ENCODE measurements around the gene ZNF420.
"Not testable (repeated sequence)": the region's sequence is repeated elsewhere in the genome, so short reads cannot be mapped to it uniquely, and the experiment has no call there.

The ZNF420 gene

GRCh38 chr19:37077934-37078716 is at the start of gene ZNF420:
TSS of gene ZNF420 (plus strand) at chr19:37078433. CDS start at chr19:37089119, 10,686 bp downstream.
- peak; percentile 97 for DNase-seq (ENCODE audit: low spot score)

- DNase-seq (ENCODE audit: low spot score): no peak
These were observed 33.1 kb upstream of the ZNF420 start for GRCh38 chr19:37045140-37045539.

- no peak for DNase-seq (ENCODE audit: low spot score)
These were observed 22.9 kb upstream of the ZNF420 start for GRCh38 chr19:37055330-37055729.

- DNase-seq (ENCODE audit: low spot score): no peak
These were observed 21.5 kb upstream of the ZNF420 start for GRCh38 chr19:37056776-37057175.

GRCh38 chr19:37059142-37059541 is 19.1 kb upstream of the ZNF420 start:
- no peak for DNase-seq (ENCODE audit: low spot score)

GRCh38 chr19:37064886-37065285 is 13.3 kb upstream of the ZNF420 start:
- DNase-seq (ENCODE audit: low spot score): not testable (repeated sequence)

- DNase-seq (ENCODE audit: low spot score): no peak
These were observed 4.1 kb upstream of the ZNF420 start for GRCh38 chr19:37074111-37074510.

GRCh38 chr19:37074819-37075362 is 3.3 kb upstream of the ZNF420 start:
- DNase-seq (ENCODE audit: low spot score): no peak

- DNase-seq (ENCODE audit: low spot score): not testable (repeated sequence)
These were observed 1.7 kb upstream of the ZNF420 start for GRCh38 chr19:37076524-37076923.

GRCh38 chr19:37077501-37077933 is 716 bp upstream of the ZNF420 start:
- no peak for DNase-seq (ENCODE audit: low spot score)

- no peak for DNase-seq (ENCODE audit: low spot score)
These were observed 442 bp downstream of the ZNF420 start for GRCh38 chr19:37078717-37079032.

GRCh38 chr19:37079238-37079637 is 1.0 kb downstream of the ZNF420 start:
- no peak for DNase-seq (ENCODE audit: low spot score)

- no peak for DNase-seq (ENCODE audit: low spot score)
These were observed 4.1 kb downstream of the ZNF420 start for GRCh38 chr19:37082307-37082706.

- DNase-seq (ENCODE audit: low spot score): no peak
These were observed 8.9 kb downstream of the ZNF420 start for GRCh38 chr19:37087110-37087509.

- no peak for DNase-seq (ENCODE audit: low spot score)
These were observed 17.6 kb downstream of the ZNF420 start for GRCh38 chr19:37095859-37096258.

GRCh38 chr19:37098570-37098969 is 20.3 kb downstream of the ZNF420 start:
- DNase-seq (ENCODE audit: low spot score): no peak

- not testable (repeated sequence) for DNase-seq (ENCODE audit: low spot score)
These were observed 25.9 kb downstream of the ZNF420 start for GRCh38 chr19:37104135-37104534.

- not testable (repeated sequence) for DNase-seq (ENCODE audit: low spot score)
These were observed 33.5 kb downstream of the ZNF420 start for GRCh38 chr19:37111753-37112152.

- DNase-seq (ENCODE audit: low spot score): no peak
These were observed 35.8 kb downstream of the ZNF420 start for GRCh38 chr19:37114001-37114400.

- not testable (repeated sequence) for DNase-seq (ENCODE audit: low spot score)
These were observed 43.9 kb downstream of the ZNF420 start for GRCh38 chr19:37122093-37122492.

GRCh38 chr19:37127999-37128820 is 50.0 kb downstream of the ZNF420 start:
- DNase-seq (ENCODE audit: low spot score): no peak

- DNase-seq (ENCODE audit: low spot score): no peak
These were observed 50.6 kb downstream of the ZNF420 start for GRCh38 chr19:37128821-37129177.

- no peak for DNase-seq (ENCODE audit: low spot score)
These were observed 57.9 kb downstream of the ZNF420 start for GRCh38 chr19:37136111-37136510.
